Pancreas (tissue), 10 donors: ENCODE data around the gene KDM4C. TPM values are rescaled to one million over a fixed set of nuclear protein-coding genes. Genes with fewer than 3 reads are reported as not detected.
A peak's percentile ranks its signal among the peaks of the same experiment; 100 is the strongest.

ENCODE experiments used
- ATAC-seq, 4 donors: fragments of 200-7000 bp; cut with Tn5 transposase; one replicate each; pipeline versions ENCODE4 v1.8.0 to v1.9.1; 2020; ENCODE audit warnings: mild to moderate bottlenecking in 4 of 4, moderate library complexity in 4 of 4
- DNase-seq, 6 donors: peaks; one replicate each; pipeline ENCODE4 v3.0.0-alpha.2; 2020
- FAIRE-seq: peaks from 2 replicates; lab custom pipeline; 2012; peaks lifted over from hg19 to GRCh38; lab: Jason Lieb, UNC
- H3K27ac ChIP-seq, 4 donors: fragments of 200-600 bp; sonication (generic); 1 replicate in 3 of 4; 2 replicates in 1 of 4; pipeline versions ENCODE4 v1.5.0 to v1.8.0; 2020
- H3K27me3 ChIP-seq, 4 donors: fragments of 200-600 bp; one replicate each; pipeline ENCODE4 v1.8.0; 2021
- H3K36me3 ChIP-seq, 3 donors: fragments of 200-600 bp; sonication (generic) in 1 of 3; one replicate each; pipeline versions ENCODE4 v1.5.0 to v1.8.0; 2020 to 2021
- H3K4me1 ChIP-seq, 3 donors: fragments of 200-600 bp; one replicate each; pipeline ENCODE4 v1.8.0; 2021
- H3K4me3 ChIP-seq, 4 donors: fragments of 200-600 bp; sonication (generic) in 2 of 4; one replicate each; pipeline versions ENCODE4 v1.5.0 to v1.8.0; 2020 to 2021
- H3K9me3 ChIP-seq, 4 donors: fragments of 200-600 bp; one replicate each; pipeline ENCODE4 v1.8.0; 2021
- WGBS, 2 donors: extraction: QIAGEN DNeasy Blood & Tissue Kit; methylation state at CpG; one replicate each; pipeline ENCODE4 v1.1.7; 2013; 5-methylcytosine and 5-hydroxymethylcytosine counted together
- intact Hi-C, 3 donors: fragments of 100-400 bp; cut with DNase I; formaldehyde crosslinking; loops; one replicate each; pipeline versions ENCODE4 v1.11.1 to v1.14.2; 2022
- polyA plus RNA-seq, 2 donors: library from polyadenylated mRNA; stranded (reverse); fragments of 200-250 nt; gene quantifications; one replicate each; pipeline ENCODE4 v1.2.3, GENCODE V29; 2013
- total RNA-seq, 6 donors: library from RNA; stranded (reverse); fragmentation: NEBNext Ultra II Directional in 4 of 6; extraction: Animal tissue kit (Norgen Biotek cat#: 25700) in 4 of 6; gene quantifications; one replicate each; pipeline versions ENCODE4 v1.2.1 to v1.2.4, GENCODE V29; 2021 to 2023
- TF ChIP-seq, protein P1 (sequence below), 4 donors: fragments of 200-600 bp; sonication (generic) in 3 of 4; IDR thresholded peaks; one replicate each; pipeline versions ENCODE4 v1.5.0 to v1.8.0; 2021; ENCODE audit warnings: antibody characterized with exemption in 4 of 4
- donor health status: healthy with polysubstance abuse.
- donor health status: DM: no; HTN: no; CAD: no; lungs with moderate emphysema.
- donor health status: DM: no; HTN: no; CAD: no.
- donor health status: control.
- donor health status: control.
- donor health status: Bipolar disorder and iron deficiency.
- donor health status: DM: yes; HTN: yes; CAD: no.
- donor health status: DM: no; HTN: no; CAD: no.
- donor health status: DM: no; HTN: no; CAD: no.
- donor health status: DM: yes; HTN: yes; CAD: no.

KDM4C gene
- total and polyA plus RNA-seq, 8 donors, result 10.5 to 30.8 (median 19.7) TPM

- H3K4me1 ChIP-seq, result no peaks in the 10 kb centered on the region
- H3K9me3 ChIP-seq, result no peaks in the 10 kb centered on the region
- 86 to 91% methylated on average over 8 of the region's 8 CpGs for WGBS, 2 donors
- H3K36me3 ChIP-seq, result no peaks in the 10 kb centered on the region
- H3K27ac ChIP-seq, result no peak overlapping the region
- TF ChIP-seq, protein P1, sequence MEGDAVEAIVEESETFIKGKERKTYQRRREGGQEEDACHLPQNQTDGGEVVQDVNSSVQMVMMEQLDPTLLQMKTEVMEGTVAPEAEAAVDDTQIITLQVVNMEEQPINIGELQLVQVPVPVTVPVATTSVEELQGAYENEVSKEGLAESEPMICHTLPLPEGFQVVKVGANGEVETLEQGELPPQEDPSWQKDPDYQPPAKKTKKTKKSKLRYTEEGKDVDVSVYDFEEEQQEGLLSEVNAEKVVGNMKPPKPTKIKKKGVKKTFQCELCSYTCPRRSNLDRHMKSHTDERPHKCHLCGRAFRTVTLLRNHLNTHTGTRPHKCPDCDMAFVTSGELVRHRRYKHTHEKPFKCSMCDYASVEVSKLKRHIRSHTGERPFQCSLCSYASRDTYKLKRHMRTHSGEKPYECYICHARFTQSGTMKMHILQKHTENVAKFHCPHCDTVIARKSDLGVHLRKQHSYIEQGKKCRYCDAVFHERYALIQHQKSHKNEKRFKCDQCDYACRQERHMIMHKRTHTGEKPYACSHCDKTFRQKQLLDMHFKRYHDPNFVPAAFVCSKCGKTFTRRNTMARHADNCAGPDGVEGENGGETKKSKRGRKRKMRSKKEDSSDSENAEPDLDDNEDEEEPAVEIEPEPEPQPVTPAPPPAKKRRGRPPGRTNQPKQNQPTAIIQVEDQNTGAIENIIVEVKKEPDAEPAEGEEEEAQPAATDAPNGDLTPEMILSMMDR (IDR thresholded peaks at IDR 0.05), result no peak
- FAIRE-seq (no peak), ATAC-seq (peak in 1 of 4 donors; percentile 9), DNase-seq (no peak)
- intact Hi-C loops, result no loop called here
- no peak overlapping the region for H3K4me3 ChIP-seq
- no peaks in the 10 kb centered on the region for H3K27me3 ChIP-seq
These were observed 87.5 kb downstream of the KDM4C start for GRCh38 chr9:6845128-6845826.

GRCh38 chr9:6845880-6846279 is 88.1 kb downstream of the KDM4C start:
- ATAC-seq (peak in 3 of 4 donors; percentile 53 to 81 (median 56)), DNase-seq (no peak), FAIRE-seq (no peak)
- Histone ChIP-seq H3K27ac (no peak overlapping the region), H3K9me3 (no peaks in the 10 kb centered on the region), H3K4me1 (no peaks in the 10 kb centered on the region), H3K36me3 (no peaks in the 10 kb centered on the region), H3K4me3 (no peak overlapping the region), H3K27me3 (no peaks in the 10 kb centered on the region)
- WGBS, 2 donors, result 37 to 43% methylated on average over 2 of the region's 2 CpGs
- TF ChIP-seq, protein P1 (IDR thresholded peaks at IDR 0.05), result no peak
- intact Hi-C loops, result no loop called here

DNA sequence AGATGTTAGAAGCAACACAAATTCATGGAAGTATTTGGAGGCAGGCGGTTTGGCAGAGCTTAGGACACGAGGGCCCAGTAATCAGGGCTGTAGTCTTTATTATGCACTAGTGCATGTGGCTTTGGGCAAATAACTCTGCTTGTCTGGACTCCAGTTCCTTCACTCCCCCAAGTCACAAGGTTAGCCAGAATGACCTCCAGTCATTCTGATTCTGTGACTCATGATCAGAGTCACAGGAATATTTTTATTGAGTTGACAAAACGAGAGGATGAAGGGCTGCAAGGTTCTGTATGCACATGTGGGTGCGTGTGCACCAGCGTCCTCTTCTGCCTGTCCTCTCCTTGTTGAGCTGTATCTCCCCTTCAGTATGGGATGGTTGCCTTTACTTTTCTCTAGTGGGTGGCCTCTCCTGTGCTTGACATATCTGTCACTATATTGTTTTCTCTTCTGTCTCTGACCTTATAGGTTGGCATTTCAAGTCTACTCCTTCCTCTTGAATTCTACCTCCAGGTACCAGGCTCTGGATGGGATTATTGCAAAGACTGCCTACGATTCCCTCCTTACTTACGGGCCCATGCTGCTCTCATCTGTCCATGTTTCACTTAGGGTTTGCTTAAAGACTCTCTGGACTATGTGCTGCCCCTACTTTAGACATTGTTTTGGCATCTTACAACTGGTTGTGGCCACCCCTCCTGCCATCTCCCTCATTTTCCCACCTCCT is 94.6 kb downstream of the KDM4C start:
- no peaks in the 10 kb centered on the region for H3K36me3 ChIP-seq
- TF ChIP-seq, protein P1 (IDR thresholded peaks at IDR 0.05), result no peak
- peaks cover 0 to 4% (median 0%) of the 10 kb centered on the region in 3 donors for H3K4me1 ChIP-seq
- DNase-seq (no peak), ATAC-seq (peak in 1 of 4 donors; percentile 44), FAIRE-seq (no peak)
- H3K27me3 ChIP-seq, result no peaks in the 10 kb centered on the region
- no peak overlapping the region for H3K4me3 ChIP-seq
- WGBS, 2 donors, result 87 to 90% methylated on average over 7 of the region's 7 CpGs
- H3K27ac ChIP-seq, result no peak overlapping the region
- intact Hi-C loops, result no loop called here
- H3K9me3 ChIP-seq, result no peaks in the 10 kb centered on the region

DNA sequence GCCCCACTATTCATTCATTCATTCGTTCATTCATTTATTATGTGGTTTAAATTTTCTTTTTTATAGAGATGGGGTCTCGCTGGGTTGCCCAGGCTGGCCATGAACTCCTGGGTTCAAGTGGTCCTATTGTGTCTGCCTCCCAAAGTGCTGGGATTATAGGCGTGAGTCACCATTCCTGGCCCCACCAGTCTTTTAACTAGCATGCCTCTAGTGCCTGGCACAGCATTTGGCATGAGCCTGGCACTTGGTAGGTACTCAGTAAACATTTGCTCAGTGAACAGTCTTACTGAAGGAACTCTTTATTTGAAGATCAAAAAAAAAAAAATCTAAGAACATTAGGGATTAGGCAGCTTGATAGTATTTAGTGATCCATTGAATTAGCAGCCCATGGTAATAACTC is 98.1 kb downstream of the KDM4C start:
- Histone ChIP-seq H3K27ac (no peak overlapping the region), H3K36me3 (no peaks in the 10 kb centered on the region), H3K4me1 (peaks cover 0 to 4% (median 0%) of the 10 kb centered on the region in 3 donors), H3K9me3 (no peaks in the 10 kb centered on the region), H3K27me3 (no peaks in the 10 kb centered on the region), H3K4me3 (no peak overlapping the region)
- FAIRE-seq, result no peak
- DNase-seq, result peak in 2 of 6 donors; percentile 26 to 51
- ATAC-seq, result peak; percentile 67 to 86 (median 76)
- TF ChIP-seq, protein P1 (IDR thresholded peaks at IDR 0.05), result no peak
- intact Hi-C loops, result no loop called here
- 72 to 74% methylated on average over 3 of the region's 3 CpGs for WGBS, 2 donors
